ENCODE results near the gene ACOD1. TPM values are rescaled to one million over a fixed set of nuclear protein-coding genes. Genes with fewer than 3 reads are reported as not detected.

ACOD1 gene
- polyA plus RNA-seq, 1 of the 3 experiments (the other 2 are of a cell fraction) = not detected

GRCh38 chr13:76993473-76993872 is 45.2 kb downstream of the ACOD1 start (continued):
- TF ChIP-seq CTCF (IDR thresholded peaks at IDR 0.05) (no peak), TCF12 (IDR thresholded peaks at IDR 0.05) (no peak), ELF1 (IDR thresholded peaks at IDR 0.05) (no peak), GABPA (IDR thresholded peaks at IDR 0.05; ENCODE audit: low read depth) (no peak)

- ChIA-PET CTCF (interaction anchor here (0.6 to 1.8 kb wide), 3 partner anchors 8 to 1299 kb away, joined by 3 to 17 read pairs (median 3); no protein-coding TSS in a partner anchor), POLR2A (no interaction called here)
- no peaks in the 10 kb centered on the region for H4K20me1 ChIP-seq (ENCODE audit: insufficient read depth)
- TF ChIP-seq RCOR1 (IDR thresholded peaks at IDR 0.05; ENCODE audit: low read length) (no peak), USF1 (IDR thresholded peaks at IDR 0.05; ENCODE audit: borderline replicate concordance, low read depth) (no peak), MAX (IDR thresholded peaks at IDR 0.05; ENCODE audit: low read depth) (no peak), RFX5 (IDR thresholded peaks at IDR 0.05; ENCODE audit: low read length) (no peak), YY1 (IDR thresholded peaks at IDR 0.05; ENCODE audit: low read depth) (no peak), PBX3 (IDR thresholded peaks at IDR 0.05) (no peak), MXI1 (IDR thresholded peaks at IDR 0.05; ENCODE audit: low read depth, low read length) (no peak), ELF1 (IDR thresholded peaks at IDR 0.05) (no peak), GABPA (IDR thresholded peaks at IDR 0.05; ENCODE audit: low read depth) (no peak), FOXM1 (IDR thresholded peaks at IDR 0.05; ENCODE audit: low read depth) (no peak), POLR2AphosphoS5 (IDR thresholded peaks at IDR 0.05; ENCODE audit: low read depth, low read length) (no peak), TAF1 (IDR thresholded peaks at IDR 0.05; ENCODE audit: borderline replicate concordance, low read depth, low read length) (no peak), ZBTB33 (IDR thresholded peaks at IDR 0.05; ENCODE audit: borderline replicate concordance, low read depth) (no peak), USF2 (IDR thresholded peaks at IDR 0.05; ENCODE audit: borderline replicate concordance, low read depth, low read length) (no peak), RAD21 (IDR thresholded peaks at IDR 0.05; ENCODE audit: low read length) (no peak), CHD2 (IDR thresholded peaks at IDR 0.05; ENCODE audit: low read length, partially characterized antibody) (no peak), TEAD4 (IDR thresholded peaks at IDR 0.05; ENCODE audit: borderline replicate concordance, insufficient read depth) (no peak)
- H3F3A ChIP-seq (replicated peaks; ENCODE audit: insufficient read depth) = peaks cover 4% of the 10 kb centered on the region
- no peak for DNase-seq
- peaks cover 23 to 33% of the 10 kb centered on the region in 2 experiments for H3K36me3 ChIP-seq (replicated peaks in 1 of 2; ENCODE audit: control insufficient read depth in 1 of 2, insufficient read depth in 2 of 2, low read length in 1 of 2)
- WGBS (ENCODE audit: low lambda C conversion rate) = 92% methylated on average over 3 of the region's 3 CpGs
- H3K79me2 ChIP-seq (ENCODE audit: insufficient read depth) = peaks cover 30% of the 10 kb centered on the region
- H3K9me2 ChIP-seq = no peaks in the 10 kb centered on the region
- H3K9me3 ChIP-seq = no peaks in the 10 kb centered on the region
- H3K4me1 ChIP-seq (ENCODE audit: control insufficient read depth in 1 of 2, insufficient read depth in 2 of 2, low read depth in 1 of 2, low read length in 1 of 2) = peaks cover 11 to 13% of the 10 kb centered on the region in 2 experiments; a peak in 3 of 4 replicates
- no peak overlapping the region for H2AFZ ChIP-seq (ENCODE audit: low read depth)
- no peak overlapping the region for H3K27ac ChIP-seq (ENCODE audit: low read depth in 2 of 2, low read length in 1 of 2)
- H3K4me2 ChIP-seq = no peak overlapping the region
- no peak overlapping the region for H3K4me3 ChIP-seq (ENCODE audit: low read depth in 2 of 2, low read length in 1 of 2)
- no peak overlapping the region for H3K9ac ChIP-seq
- H3K27me3 ChIP-seq (ENCODE audit: insufficient read depth) = no peaks in the 10 kb centered on the region
Observed at GRCh38 chr13:76994281-76994680, 46.0 kb downstream of the ACOD1 start.
